ENCODE measurements around the gene MRTFA.

DNA sequence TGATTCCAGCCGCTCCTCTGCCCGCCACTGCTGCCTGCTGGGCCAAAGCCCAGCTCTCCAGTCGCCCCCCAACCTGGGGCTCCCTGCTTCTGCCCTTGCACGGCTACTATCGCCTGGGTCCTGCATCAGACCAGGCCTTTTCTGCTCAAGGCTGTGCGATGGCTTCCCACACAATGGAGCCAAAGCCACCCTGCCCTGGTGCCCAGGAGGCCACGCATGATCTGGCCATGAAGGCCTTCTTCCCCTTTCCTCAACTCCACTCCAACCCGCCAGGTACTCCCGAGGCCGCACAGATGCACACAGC is 220.3 kb downstream of the MRTFA start:
- TF ChIP-seq, protein P1, sequence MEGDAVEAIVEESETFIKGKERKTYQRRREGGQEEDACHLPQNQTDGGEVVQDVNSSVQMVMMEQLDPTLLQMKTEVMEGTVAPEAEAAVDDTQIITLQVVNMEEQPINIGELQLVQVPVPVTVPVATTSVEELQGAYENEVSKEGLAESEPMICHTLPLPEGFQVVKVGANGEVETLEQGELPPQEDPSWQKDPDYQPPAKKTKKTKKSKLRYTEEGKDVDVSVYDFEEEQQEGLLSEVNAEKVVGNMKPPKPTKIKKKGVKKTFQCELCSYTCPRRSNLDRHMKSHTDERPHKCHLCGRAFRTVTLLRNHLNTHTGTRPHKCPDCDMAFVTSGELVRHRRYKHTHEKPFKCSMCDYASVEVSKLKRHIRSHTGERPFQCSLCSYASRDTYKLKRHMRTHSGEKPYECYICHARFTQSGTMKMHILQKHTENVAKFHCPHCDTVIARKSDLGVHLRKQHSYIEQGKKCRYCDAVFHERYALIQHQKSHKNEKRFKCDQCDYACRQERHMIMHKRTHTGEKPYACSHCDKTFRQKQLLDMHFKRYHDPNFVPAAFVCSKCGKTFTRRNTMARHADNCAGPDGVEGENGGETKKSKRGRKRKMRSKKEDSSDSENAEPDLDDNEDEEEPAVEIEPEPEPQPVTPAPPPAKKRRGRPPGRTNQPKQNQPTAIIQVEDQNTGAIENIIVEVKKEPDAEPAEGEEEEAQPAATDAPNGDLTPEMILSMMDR (IDR thresholded peaks at IDR 0.05) = no peak
- no peak for TF ChIP-seq EZH2 (IDR thresholded peaks at IDR 0.05)
